CD4-positive, alpha-beta T cell treated with Interleukin-6 for 4 hours (primary cell): ENCODE measurements around the gene PKD1L1.

ENCODE experiments used
- DNase-seq: peaks from one replicate; pipeline ENCODE4 v3.0.0-alpha.2; 2020; ENCODE audit warnings: mixed read lengths

PKD1L1 gene

DNA sequence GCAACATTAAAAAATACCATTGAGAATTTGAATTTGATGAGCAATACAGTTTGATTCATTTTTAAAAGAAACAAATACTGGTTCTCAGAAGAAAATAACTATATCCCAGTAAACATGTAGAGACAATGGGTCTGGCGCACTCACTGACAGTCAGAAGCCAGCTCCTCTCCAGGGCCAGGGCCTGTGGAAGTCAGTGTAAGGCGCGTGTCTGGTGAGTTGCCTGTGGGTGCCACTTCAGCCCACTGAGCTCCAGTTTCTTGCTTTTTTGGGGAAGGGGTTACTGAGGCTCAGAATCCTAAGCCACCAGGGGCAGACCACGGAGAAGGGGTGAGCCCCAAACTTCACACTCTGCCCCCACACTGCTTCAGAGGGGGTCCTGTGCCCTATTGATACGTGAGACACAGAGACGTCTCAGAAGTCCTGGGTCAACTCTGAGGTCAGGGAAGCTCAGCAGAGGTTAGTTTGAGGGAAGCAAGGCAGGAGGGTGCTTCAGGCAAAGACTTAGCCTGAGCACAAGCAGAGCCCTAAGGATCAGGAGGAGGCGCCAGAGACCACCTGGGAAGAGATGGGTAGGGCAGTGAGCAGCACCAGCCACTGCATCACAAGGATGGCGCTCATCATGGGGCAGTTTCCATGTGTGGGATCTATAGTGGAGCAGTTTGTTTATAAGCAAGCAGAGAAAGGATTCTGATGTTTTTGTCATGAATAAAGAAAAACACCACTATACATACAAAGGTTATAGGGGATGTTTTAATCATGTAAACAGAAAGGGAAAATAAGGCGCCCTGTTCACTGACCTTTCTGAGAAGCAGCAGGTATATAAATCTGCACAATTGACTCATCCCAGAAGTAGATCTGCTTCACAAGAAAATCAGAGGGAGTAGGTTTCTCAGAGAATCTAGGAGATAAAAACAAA lies 95.7 kb downstream of the PKD1L1 start:
- no peak for DNase-seq

DNA sequence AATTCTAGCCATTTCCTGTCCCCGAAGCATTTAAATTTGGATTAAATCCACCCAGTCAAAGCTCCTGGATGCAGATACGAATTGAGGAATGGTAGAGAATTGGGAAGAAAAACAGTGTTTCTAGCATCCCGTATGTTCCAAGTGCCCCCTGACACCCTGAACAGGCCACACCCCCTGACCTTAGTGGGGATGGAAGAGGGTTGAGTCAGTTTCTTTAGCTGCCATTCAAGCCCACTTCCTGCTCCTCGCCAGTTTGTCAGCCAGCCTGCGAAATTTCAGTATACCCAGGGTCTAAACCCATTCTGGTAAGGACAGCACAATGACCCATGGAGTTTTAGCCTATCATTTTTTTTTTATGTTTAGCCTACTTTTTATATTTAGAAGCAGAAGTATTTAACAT lies 101.1 kb downstream of the PKD1L1 start:
- no peak for DNase-seq

DNA sequence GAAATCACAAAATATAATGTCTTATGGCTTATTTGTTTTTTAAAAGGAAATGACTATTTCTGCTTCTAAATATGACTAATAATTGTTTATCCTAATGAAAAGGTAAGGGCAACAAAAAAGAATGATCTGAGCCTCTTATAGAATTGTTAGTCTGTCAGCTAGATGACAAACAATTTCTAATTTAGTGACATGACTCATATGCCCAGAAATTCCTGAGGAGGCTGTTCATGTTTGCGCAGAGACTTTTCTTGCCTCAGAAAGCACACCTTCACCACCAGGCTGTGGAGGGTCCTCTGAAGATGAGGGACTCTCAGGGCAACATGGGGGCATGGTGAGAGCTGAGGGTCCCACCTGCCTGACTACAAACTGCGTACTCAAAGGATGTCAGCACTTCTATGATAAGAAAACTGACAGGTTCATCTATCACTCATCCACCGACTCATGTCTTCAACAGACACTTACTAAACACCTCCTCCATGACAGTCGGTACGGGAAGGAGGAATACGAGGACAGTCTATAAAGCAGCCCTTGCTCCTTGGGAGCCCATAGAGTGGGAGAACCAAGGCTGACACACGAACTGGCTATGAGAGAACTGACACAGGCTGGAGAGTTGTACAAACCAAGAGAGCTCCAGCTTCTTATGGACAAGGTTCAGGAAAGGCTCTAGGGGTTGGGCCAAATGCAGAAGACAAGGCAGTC lies 102.0 kb downstream of the PKD1L1 start:
- no peak for DNase-seq

DNA sequence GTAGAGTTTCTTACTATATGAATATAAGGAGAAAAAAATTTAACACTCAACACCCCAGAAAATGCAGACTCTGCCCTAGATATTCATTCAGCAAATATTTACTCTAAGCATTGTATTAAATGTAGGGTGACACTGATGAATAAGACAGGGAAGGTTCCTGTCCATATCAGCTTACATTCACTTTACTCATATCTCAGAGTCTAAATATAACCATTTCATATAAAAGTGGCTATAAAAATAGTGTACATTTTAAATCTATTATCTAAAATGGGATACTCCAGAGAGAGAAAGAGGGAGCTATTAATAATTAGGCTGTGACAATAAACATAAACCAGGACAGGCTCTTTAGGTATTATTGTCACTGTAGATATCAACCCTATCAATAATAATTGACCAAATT lies 104.0 kb downstream of the PKD1L1 start:
- no peak for DNase-seq

DNA sequence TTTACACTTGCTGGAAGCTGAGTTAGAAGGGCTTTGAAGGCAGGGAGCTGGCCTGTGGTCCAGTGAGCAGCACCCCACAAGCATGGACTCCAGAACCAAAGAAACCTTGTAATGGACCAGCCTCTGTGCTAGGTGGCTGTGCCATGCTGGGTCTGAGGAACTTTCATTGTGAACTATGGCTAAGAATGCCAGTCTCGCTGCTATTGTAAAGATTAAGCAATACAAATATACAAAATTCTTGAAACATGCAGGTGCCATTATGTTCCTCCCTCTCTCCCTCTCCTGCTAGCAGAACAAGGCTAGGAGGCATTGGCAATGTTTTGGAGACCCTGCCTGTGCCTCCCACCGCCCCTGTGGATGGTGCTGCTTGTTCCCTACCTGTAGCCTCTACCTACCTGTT lies 105.0 kb downstream of the PKD1L1 start:
- DNase-seq, result no peak

DNA sequence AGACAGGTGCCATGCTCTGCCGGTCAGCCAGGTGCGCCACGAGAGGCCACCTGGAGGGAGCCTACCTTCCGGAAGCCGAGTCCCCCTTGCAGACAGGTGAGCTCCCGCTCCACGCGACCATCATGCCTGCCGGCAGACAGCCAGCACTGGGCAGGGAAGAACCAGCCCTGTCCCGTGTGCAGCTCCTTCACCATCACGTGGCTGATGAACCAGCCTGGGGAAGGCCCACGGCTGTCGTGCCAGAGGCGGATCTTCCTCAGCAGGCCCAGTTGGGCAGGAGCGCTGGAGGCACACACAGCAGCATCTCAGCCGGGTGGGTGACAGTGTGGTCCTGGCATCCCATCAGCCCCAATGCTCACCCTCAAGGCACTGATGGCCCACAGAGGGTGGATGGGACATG lies 108.9 kb downstream of the PKD1L1 start:
- no peak for DNase-seq

DNA sequence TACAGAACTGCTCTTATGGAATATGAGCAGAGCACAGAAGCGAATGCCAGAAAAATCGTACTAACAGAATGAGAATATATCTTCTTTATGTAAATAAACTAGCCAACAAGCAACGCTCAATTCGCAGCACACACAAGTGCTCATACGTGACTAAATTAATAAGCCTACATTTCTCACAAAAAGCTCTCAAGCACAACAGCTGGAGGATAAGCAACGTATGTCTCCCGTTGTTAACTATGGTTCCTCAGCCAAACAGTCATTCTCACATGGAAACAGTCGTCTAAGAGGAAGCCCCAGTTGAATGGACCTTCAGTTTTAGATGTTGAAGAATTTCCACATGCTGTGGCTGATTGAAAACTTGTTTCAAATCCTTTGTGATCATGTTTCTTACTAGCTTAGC lies 110.4 kb downstream of the PKD1L1 start:
- no peak for DNase-seq

DNA sequence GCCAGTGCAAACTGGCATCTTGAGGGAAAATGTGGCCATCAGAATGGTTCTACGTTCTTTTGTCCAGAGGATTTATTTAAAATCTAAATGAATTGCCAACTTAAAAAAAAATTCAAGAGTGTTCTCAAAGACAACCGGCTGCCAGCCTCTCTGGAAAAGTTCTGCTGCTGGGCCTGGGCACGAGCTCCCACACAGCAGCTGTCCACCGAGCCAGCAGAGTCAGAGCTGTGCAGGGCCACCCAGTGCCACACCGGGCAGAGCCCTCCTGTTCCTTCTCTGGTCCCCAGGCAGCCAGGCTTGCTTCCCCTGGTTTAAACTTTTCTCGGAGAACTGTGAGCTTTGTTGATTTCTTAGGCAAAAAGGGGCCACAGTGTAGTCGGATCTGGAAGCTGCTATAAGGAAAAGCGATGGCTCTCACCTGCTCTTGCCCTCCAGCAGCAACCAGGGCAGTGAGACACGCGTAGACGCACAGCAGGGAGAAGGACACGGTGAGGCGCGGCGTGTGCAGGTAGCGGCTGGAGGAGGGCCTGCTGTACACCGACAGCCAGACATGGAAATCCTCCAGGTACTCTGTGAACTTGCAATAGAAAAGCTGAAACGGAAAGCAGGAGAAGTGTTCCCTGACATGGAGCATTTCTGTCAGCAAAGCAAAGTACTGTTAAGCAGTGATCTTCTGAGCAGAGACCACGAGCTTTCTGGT lies 111.6 kb downstream of the PKD1L1 start:
- no peak for DNase-seq

DNA sequence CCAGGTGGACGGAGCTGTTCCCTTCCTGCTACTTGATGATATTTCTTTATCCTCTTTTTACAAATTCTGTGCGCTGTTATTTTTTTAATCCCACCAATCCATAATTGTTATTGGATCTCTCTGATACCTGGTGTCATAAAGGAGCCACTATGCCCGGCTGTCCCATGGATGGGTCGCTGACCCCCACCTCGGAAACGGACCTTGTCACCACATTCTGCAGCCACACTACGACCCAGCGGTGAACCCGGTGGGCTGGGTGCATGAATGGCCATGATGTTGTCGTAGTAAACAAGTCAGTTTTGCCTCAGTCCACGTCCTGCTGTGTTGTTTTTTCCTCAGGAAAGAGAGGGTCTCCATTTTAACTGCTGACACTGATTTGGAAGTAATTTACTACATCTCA lies 112.2 kb downstream of the PKD1L1 start:
- no peak for DNase-seq

DNA sequence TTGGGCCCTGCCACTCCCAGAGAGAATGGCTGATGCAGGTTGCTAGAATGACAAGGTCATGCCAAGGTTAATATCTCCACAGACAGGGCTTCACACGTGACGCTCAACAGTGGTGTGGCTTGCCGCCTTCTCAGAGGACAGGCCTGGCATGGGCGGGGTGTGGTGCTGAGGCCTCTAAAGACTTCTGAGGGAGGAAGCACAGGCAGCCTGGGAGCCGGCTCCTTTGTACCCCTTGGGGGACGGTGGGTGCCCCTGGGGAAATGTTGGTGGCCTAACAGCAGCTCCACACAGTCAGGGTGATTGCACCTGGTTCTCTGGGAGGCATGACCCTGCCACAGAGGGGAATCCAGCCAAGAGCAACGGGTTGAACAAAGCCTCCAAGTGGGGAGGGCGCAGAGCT lies 115.1 kb downstream of the PKD1L1 start:
- no peak for DNase-seq

DNA sequence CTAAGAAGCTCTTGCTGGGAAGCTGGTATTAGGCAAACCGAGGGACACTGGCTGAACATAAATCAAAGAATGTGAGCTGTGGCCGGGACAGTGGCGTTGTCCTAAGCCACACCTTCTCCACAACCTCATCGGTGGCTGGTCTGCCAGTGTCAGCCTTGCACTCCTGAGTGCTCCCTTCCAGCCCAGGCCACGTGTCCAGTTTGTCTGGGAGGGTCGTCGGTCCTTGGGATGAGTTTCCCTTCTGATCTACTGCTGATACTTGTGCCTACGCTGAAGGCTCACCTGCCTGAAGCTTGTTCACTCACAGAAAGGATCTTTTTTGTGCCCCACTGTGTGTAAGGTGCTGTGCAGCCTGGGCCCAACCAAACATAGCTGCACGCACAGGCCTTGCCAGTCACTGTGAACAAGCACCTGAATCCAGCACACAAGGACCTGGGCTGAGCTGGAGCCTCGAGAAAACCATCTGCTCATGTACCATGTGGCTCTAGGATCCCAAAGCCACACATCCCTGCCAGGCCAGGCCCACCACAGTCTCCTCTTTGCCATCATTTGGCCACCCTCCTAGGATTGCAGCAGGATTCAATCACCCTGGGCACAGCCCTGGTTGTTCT lies 116.1 kb downstream of the PKD1L1 start:
- no peak for DNase-seq

DNA sequence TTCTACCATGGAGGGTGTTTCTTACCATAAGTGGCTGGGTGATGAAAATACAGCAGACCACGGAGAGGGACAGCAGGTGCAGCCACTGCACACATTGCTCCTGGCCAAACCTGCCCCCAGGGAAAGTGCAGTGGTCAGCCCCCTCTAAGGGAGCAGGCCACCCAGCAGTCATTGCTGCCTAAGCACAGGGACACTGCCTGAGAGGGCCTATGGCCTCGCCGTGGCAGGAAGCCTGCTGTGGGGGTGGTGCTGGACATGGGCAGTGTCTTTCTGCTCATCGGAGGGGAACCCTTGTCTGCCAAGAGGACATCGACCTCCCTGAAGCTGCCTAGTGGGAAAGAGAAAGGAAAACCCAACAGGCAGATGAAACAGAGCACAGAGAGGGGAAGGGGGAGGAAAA lies 118.3 kb downstream of the PKD1L1 start:
- DNase-seq, result no peak

DNA sequence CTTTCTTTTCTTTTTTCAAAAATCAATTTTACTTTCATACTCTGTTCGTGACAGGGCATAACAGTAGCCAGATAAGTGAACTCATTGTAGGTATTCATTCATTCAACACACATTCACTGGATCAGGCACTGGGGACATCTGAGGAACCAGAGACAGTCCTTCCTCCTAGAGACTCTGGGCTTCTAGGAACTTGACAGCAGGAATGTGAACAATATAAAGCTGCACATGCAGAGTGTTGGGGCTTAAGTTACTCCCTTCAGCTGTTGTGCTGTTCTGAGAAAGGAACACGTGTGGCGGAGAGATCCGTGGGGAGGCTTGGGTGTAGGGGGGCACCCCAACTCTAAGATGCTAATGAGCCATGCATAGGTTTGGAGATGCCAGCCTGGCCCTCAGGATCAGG lies 120.4 kb downstream of the PKD1L1 start:
- no peak for DNase-seq

DNA sequence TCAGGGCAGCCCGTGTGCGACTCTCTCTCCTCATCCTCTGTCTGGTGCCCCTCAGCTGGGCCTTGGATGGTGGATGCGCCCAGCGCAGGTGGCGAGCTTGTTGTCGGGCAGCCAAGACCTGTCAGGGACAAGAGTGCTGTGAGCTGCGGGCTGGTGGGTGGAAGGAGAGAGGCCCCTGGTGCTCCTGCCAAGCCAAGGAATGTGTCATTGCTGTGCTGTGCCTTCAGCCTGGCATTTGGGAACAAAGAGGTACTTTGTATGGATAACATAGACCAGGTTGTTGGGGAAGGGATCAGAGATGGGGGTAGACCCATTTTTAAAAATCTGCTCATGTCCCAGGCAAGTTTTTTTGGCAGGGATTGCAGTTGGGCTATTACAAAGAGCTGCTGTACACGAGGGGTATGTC lies 120.9 kb downstream of the PKD1L1 start:
- no peak for DNase-seq

DNA sequence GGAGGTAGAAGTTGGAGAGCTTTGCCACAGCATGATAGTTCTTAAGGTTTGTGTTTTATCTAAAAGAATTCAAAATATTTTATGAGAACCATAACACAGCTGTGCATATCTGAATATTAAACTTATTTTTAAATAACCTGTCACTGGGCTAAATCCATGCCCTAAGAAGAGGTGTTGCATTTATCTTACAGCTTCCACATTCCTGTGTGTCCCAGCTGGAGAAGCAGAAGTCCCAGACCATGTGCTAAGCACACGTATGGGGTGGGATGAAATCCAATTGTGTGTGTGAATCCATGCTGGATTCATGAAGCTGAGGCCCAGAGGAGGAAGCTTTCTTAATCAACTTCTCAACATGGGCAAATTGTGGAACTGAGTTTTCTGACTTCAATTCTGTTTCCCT lies 121.5 kb downstream of the PKD1L1 start:
- no peak for DNase-seq

DNA sequence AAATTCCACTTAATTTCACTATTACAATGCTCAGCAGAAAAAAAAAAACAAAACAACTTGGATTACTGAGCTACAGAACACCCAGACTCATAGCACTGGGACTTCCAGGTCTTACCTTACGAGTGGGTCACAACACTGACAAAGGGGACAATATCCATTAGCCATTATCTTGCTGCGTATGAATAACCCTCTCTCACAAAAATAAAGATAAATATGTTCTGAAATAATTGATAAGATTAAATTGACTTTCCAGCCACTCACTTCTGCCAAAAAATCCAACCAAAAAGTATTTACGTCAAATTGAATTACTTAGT lies 128.7 kb downstream of the PKD1L1 start:
- no peak for DNase-seq

DNA sequence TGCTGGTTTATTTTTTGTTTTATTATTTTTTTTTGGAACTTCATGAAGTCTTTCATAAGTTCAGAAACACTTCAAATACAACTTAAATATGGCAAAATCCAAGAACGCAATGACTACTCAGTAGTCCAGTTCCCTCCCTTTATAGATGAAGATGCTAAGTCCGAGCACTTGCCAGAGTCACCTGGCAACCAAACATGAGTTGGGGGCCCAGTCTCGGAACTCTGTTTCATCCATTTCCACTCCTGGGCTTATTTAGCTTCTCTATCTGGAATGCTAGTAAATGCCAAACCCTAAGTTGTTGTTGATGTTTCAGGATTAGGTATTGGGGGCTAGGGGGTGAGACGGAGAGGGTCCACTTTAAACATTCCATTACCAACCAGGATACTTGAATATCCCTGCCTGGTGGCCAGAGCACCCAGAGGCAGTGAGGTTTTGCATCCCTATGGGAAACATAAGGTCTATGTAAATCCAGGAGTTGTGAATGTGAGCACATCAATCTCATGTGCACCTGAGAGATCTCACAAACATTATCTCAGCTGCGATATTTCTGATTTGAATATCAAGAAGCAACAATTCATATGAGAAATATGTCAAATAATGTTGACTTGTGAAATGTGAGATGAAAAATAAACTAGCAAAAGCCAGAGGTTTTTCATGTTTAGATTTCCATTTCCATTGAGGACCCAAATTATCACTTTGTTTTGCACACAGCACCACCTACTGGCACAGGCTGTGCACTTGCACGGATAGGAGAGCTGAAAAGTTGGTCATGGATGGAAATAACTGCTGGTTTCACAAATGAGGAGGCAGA lies 129.3 kb downstream of the PKD1L1 start:
- peak; percentile 26 for DNase-seq

DNA sequence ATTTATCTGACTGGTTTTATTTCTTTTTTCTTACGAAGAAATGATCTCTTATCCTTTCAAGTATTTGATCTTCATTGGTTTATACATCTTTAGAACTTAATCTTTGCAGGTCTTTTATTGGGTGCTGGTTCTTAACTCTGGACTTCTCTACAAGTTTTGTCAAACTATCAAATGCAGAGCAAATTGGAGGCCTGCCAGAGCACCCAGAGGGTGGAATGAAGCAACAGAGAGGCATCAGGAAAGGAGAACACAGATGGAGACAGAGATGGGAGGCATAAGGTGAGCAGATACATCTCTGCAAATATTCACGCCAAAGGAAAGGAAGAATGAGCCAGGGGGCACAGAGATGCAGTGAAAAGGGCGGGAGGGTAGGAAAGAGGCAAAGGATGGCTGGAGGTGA lies 130.3 kb downstream of the PKD1L1 start:
- DNase-seq, result no peak

DNA sequence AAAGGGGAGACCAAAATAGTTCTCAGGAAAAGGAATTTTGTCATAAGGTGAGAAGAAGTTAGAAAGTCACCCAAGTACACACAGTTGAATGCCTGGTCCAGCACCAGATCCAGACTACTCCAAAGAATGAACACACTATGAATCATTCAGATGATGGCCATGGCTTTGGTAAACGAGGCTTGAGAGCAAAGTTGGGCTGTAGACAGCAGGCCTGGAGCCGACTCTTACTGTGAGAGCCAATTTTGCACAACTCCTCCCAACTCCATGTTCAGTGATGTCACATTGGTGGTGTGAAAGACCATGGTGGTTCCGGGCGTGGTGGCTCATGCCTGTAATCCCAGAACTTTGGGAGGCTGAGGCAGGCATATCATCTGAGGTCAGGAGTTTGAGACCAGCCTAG lies 131.6 kb downstream of the PKD1L1 start:
- DNase-seq, result no peak

DNA sequence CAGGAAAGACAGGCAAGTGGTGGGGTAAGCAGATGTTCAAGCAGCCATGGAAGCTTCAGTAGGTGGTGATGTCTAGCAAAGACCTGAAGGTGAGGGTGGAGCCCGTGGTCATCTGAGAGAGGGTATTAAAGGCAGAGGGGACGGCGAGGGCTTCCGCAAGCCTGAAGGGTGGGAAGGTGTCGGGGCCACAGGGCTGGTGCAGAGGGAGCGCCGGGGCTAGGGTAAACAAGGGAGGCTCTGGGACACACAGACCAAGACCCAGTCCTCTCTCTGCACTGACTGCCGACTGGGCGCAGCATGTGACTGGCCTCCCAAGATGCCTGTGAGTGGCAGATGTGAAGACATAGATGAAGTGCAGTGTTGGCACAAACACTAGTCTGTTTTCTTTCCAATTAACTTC lies 132.4 kb downstream of the PKD1L1 start:
- no peak for DNase-seq

DNA sequence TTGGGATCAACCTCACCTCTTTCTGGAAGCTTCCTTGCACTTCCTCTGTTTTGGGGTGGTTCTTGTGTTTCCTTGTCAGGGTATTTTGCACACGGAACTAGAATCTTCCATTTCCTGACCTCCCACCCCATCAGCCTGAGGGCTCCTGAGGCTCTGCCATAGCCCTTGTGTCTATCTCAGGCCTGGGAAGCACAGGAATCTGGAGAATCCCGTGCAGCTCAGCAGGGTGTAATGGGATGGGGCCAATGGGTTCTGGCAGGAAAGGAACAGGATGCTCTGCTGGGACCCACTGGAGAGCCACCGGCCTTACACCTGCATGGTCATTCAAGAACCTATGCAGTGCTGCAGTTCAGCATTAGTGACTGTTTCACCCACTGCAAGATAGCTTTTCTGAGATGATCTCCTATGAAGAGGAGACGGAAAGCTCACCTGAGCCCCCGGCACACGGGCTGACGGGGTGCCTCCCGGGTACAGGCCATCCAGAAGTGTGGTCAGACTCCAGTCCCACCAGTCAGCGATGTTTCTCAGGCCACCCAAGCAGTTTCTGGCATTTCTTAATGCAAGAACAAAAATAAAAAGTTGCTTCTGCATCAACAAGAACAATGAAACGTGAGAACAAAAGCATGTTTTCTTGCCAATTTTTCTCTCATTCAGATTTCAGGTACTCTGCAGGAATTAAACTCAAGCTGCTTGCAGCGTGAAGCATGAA lies 133.2 kb downstream of the PKD1L1 start:
- no peak for DNase-seq
